Measurements from ENCODE around the gene LCN2. TPM values are rescaled to one million over a fixed set of nuclear protein-coding genes. Genes with fewer than 3 reads are reported as not detected.

LCN2 gene
- total RNA-seq, result not detected in 2 replicates

DNA sequence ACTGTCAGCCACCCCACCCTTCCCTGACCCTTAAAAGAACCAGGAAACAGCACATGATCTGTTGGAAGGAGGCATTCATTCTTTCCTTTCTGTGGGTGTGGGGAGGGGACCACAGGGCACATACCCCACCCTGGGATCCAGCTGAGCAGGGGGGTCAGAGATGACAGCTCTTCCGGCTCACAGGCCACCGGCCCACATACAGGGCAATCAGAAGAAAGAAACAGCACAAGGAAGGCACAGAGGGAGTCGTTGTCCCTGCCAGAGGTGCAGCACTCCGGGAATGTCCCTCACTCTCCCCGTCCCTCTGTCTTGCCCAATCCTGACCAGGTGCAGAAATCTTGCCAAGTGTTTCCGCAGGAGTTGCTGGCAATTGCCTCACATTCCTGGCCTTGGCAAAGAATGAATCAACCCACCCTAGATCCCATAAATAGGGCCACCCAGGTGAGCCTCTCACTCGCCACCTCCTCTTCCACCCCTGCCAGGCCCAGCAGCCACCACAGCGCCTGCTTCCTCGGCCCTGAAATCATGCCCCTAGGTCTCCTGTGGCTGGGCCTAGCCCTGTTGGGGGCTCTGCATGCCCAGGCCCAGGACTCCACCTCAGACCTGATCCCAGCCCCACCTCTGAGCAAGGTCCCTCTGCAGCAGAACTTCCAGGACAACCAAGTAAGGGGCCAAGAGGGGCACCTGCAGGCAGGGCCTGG, at the start of gene LCN2:
LCN2 (plus strand) TSS at position 453 of the 701 bp plus-strand sequence; CDS start at position 526, 73 bp downstream.
- TF ChIP-seq, protein P1, sequence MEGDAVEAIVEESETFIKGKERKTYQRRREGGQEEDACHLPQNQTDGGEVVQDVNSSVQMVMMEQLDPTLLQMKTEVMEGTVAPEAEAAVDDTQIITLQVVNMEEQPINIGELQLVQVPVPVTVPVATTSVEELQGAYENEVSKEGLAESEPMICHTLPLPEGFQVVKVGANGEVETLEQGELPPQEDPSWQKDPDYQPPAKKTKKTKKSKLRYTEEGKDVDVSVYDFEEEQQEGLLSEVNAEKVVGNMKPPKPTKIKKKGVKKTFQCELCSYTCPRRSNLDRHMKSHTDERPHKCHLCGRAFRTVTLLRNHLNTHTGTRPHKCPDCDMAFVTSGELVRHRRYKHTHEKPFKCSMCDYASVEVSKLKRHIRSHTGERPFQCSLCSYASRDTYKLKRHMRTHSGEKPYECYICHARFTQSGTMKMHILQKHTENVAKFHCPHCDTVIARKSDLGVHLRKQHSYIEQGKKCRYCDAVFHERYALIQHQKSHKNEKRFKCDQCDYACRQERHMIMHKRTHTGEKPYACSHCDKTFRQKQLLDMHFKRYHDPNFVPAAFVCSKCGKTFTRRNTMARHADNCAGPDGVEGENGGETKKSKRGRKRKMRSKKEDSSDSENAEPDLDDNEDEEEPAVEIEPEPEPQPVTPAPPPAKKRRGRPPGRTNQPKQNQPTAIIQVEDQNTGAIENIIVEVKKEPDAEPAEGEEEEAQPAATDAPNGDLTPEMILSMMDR (IDR thresholded peaks at IDR 0.05; ENCODE audit: insufficient read depth, low read depth, low read length), result no peak
- H3K4me3 ChIP-seq (ENCODE audit: low read depth, low read length), result no peak within 1 kb of the TSS
- DNase-seq (ENCODE audit: low read depth), result no peak

DNA sequence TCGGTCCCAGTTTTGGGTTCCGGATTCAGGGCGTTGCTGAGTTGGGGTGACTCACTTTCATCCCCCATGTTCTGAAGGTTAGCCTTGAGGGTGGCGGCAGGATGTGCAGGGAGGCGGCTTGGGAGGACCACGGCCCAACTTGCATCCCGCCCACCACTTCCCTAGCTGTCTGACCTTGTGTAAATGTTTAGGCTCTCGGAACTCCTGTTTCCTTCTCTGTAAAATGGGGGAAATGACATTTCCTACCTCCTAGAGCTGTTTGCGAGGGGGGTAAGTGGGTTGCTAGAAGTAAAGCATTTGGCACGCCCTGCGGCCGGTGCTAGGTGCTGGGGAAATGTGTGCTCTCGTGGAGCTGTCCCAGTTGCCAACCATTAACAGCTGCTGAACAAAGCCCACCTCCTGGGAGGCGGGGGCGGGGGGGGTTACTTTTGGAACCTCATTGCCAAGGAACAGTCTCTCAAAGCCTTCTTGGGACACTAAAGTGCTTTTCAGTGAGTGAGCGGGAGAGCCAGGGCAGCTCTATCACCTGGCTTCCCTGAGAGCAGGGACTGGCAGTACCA, 49.2 kb upstream of the LCN2 start:
- H3K4me3 ChIP-seq (ENCODE audit: low read depth, low read length), result peak overlapping the region; percentile 65
- TF ChIP-seq, protein P1 (IDR thresholded peaks at IDR 0.05; ENCODE audit: insufficient read depth, low read depth, low read length), result no peak
- DNase-seq (ENCODE audit: low read depth), result peak; percentile 48

DNA sequence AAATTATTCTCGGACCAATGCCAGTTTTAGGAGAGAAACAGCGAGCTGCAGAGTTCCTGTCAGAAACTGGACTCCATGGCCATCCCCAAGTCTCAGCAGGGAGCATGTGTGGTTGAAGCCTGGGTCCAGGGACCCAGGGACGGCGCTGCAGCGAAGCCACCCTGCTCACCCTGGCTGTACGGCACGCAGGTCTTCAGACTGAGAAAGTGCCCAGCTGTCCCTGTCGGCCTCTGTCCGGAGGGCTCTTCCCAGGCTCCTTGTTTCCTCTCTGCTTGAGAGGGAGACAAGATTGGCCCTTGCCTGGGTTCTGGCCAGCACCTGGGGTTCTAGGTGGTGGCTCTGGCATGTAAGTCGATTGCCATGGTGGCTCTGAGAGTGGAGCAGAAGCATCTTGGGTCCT, 48.7 kb upstream of the LCN2 start:
- peak overlapping the region; percentile 65 for H3K4me3 ChIP-seq (ENCODE audit: low read depth, low read length)
- no peak for DNase-seq (ENCODE audit: low read depth)
- TF ChIP-seq, protein P1 (IDR thresholded peaks at IDR 0.05; ENCODE audit: insufficient read depth, low read depth, low read length), result no peak

DNA sequence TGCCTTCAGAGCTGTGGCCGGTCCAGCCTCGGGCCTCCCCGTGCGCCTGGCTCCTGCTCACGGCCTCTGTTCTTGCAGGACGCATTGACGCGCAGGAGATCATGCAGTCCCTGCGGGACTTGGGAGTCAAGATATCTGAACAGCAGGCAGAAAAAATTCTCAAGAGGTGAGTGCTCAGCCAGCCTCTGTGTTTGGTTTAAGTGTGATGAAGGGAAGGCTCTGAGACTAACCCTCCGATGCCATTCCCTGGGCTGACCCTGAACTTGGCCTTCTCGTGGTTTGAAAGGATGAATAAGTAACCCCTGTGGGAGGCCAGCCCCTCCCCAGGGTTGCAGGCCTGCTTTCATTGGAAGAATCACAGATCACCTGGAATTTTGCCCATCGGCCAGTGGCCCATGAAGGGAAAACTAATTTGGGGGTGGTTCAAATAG, 48.0 kb upstream of the LCN2 start:
- TF ChIP-seq, protein P1 (IDR thresholded peaks at IDR 0.05; ENCODE audit: insufficient read depth, low read depth, low read length), result no peak
- no peak for DNase-seq (ENCODE audit: low read depth)
- no peak overlapping the region for H3K4me3 ChIP-seq (ENCODE audit: low read depth, low read length)

DNA sequence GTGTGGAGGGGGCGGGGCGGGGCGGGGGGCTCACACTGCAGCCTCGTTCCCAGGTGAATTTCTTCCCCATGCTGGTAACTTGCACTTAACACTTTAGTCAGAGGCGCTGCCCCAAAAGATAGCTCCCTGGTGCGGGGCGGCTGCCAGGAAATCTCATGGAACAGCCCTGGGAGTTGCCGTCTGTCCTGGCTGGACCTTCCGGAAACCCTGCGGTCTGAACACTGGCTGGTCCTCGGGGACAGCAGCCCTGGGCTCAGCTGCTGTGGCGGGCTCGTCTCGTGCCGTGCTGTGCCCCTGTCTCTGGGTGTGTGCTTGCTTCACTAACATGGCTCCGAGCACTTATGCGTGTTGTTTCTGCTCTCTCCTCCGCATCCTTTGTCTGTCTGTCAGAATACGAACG, 47.6 kb upstream of the LCN2 start:
- no peak overlapping the region for H3K4me3 ChIP-seq (ENCODE audit: low read depth, low read length)
- TF ChIP-seq, protein P1 (IDR thresholded peaks at IDR 0.05; ENCODE audit: insufficient read depth, low read depth, low read length), result no peak
- DNase-seq (ENCODE audit: low read depth), result no peak

DNA sequence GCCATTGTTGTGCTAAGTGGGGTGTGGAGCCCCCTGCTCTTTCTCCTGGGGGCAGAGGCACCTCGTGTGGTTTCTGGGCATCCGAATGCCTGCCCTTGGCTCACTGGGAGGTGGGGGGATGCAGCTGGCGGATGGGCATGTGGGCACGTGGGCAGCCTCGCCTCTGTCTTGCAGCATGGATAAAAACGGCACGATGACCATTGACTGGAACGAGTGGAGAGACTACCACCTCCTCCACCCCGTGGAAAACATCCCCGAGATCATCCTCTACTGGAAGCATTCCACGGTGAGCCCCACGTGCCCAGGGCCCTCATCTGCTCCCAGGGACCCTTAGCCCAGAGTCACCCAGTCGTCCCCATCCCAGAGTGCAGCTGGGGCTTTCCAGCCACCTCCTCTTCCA, 47.1 kb upstream of the LCN2 start:
- DNase-seq (ENCODE audit: low read depth), result no peak
- TF ChIP-seq, protein P1 (IDR thresholded peaks at IDR 0.05; ENCODE audit: insufficient read depth, low read depth, low read length), result no peak
- H3K4me3 ChIP-seq (ENCODE audit: low read depth, low read length), result no peak overlapping the region

All from fibroblast of villous mesenchyme (primary cell).